Skeletal muscle satellite cell (primary cell): ENCODE results near the gene ZC3HAV1L.
"Not testable (repeated sequence)": the region's sequence is repeated elsewhere in the genome, so short reads cannot be mapped to it uniquely, and the experiment has no call there.

Source experiments
- H3K27me3 ChIP-seq: 2 replicates; pipeline ENCODE4 v1.7.0; 2013; ENCODE audit warnings: low read length; ENCODE audit not compliant: control insufficient read depth, insufficient read depth
- H3K36me3 ChIP-seq: 2 replicates; pipeline ENCODE4 v1.7.0; 2013; ENCODE audit warnings: mild to moderate bottlenecking, control low read depth, low read length; ENCODE audit not compliant: insufficient read depth
- H3K4me1 ChIP-seq: 2 replicates; pipeline ENCODE4 v1.7.0; 2013; ENCODE audit warnings: low read length; ENCODE audit not compliant: control insufficient read depth, insufficient read depth
- H3K4me2 ChIP-seq: 2 replicates; pipeline ENCODE4 v1.7.0; 2013; ENCODE audit warnings: mild to moderate bottlenecking, low read length
- H3K4me3 ChIP-seq: 2 replicates; pipeline ENCODE4 v1.7.0; 2013; ENCODE audit warnings: low read length
- H3K9ac ChIP-seq: 2 replicates; pipeline ENCODE4 v1.7.0; 2013; ENCODE audit warnings: mild to moderate bottlenecking, low read depth, low read length, moderate library complexity
- H3K9me3 ChIP-seq: replicated peaks from 2 replicates; pipeline ENCODE4 v1.7.0; 2013; ENCODE audit warnings: mild to moderate bottlenecking, control low read depth, low read length

ZC3HAV1L gene

DNA sequence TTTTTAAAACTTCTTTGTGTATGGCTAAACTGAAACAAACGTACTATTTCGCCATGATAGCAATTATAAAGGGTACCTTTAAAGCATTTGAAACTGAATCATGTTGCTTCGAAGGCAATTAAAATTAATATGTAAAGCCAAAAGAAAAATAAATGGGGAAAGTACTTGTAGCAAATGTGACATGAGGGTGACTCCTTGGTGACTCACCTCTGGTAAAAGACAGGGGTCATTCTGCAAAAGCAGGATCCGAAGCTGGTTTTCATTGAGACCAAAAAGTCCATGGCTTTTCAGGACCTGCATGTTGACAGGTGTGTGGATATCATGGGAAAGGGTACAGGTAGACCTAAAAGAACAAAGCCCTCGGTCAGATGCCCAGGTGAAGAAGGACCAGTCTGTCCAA lies 1.5 kb downstream of the ZC3HAV1L start:
- peak overlapping the region; percentile 99 for H3K4me2 ChIP-seq
- peaks cover 27% of the 10 kb centered on the region for H3K36me3 ChIP-seq
- H3K27me3 ChIP-seq: no peaks in the 10 kb centered on the region
- H3K4me3 ChIP-seq: peak overlapping the region; percentile 88
- H3K9me3 ChIP-seq: no peaks in the 10 kb centered on the region
- H3K4me1 ChIP-seq: peaks cover 24% of the 10 kb centered on the region
- H3K9ac ChIP-seq: peak overlapping the region; percentile 88

GRCh38 chr7:139033346-139034114 lies 2.3 kb downstream of the ZC3HAV1L start:
- no peak overlapping the region for H3K4me3 ChIP-seq
- no peaks in the 10 kb centered on the region for H3K27me3 ChIP-seq
- peaks cover 34% of the 10 kb centered on the region for H3K36me3 ChIP-seq
- H3K9ac ChIP-seq: no peak overlapping the region
- H3K9me3 ChIP-seq: no peaks in the 10 kb centered on the region
- H3K4me1 ChIP-seq: peaks cover 24% of the 10 kb centered on the region
- peak overlapping the region; percentile 99 for H3K4me2 ChIP-seq

- Histone ChIP-seq H3K4me2 (no peak overlapping the region), H3K4me3 (no peak overlapping the region), H3K36me3 (peaks cover 41% of the 10 kb centered on the region), H3K9ac (no peak overlapping the region), H3K4me1 (peaks cover 24% of the 10 kb centered on the region), H3K27me3 (no peaks in the 10 kb centered on the region), H3K9me3 (no peaks in the 10 kb centered on the region)
Measured at GRCh38 chr7:139032473-139032872, 3.4 kb downstream of the ZC3HAV1L start.

DNA sequence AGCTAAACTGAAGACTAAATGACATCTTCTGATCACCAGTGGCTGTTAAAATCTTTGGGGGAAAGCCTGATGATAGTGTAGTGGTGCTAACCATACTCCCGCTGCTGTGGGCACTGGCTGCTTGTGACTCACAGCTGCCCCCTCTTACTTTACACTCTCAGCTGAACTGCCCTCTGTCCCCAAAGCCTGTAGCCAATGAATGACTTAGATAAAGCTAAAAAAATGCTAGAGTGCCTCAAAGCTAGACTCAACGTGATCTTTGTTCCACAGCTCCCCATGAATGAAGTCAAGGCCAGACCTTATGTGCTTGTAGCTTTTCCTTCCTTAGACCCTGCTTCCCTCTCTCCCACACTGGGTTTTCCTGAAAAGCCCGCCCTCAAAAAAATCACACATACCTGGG lies 6.5 kb downstream of the ZC3HAV1L start:
- H3K4me1 ChIP-seq: peaks cover 11% of the 10 kb centered on the region
- H3K4me2 ChIP-seq: no peak overlapping the region
- H3K27me3 ChIP-seq: no peaks in the 10 kb centered on the region
- no peaks in the 10 kb centered on the region for H3K9me3 ChIP-seq
- peaks cover 62% of the 10 kb centered on the region for H3K36me3 ChIP-seq
- H3K9ac ChIP-seq: no peak overlapping the region
- H3K4me3 ChIP-seq: no peak overlapping the region

- peaks cover 8% of the 10 kb centered on the region for H3K4me1 ChIP-seq
- H3K9me3 ChIP-seq: no peaks in the 10 kb centered on the region
- H3K36me3 ChIP-seq: peaks cover 66% of the 10 kb centered on the region
- no peak overlapping the region for H3K4me2 ChIP-seq
- H3K27me3 ChIP-seq: no peaks in the 10 kb centered on the region
- no peak overlapping the region for H3K4me3 ChIP-seq
- H3K9ac ChIP-seq: no peak overlapping the region
Measured at GRCh38 chr7:139026551-139026950, 9.3 kb downstream of the ZC3HAV1L start.

DNA sequence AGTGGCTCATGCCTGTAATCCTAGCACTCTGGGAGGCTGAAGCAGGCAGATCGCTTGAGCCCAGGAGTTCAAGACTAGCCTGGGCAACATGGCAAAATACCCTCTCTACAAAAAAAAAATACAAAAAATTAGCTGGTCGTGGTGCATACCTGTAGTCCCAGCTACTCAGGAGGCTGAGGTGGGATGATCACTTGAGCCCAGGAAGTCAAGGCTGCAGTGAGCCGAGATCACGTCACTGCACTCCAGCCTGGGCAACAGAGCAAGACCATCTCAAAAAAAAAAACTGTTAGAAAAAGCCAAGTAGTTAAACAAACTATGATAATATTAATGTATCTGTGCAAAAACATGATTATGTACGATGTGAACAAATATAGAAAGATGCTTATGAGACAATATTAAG lies 10.0 kb downstream of the ZC3HAV1L start:
- not testable (repeated sequence) for H3K4me1 ChIP-seq, H3K9ac ChIP-seq, H3K27me3 ChIP-seq, H3K4me3 ChIP-seq, H3K4me2 ChIP-seq, H3K9me3 ChIP-seq
- H3K36me3 ChIP-seq: peaks cover 64% of the 10 kb centered on the region

- H3K9me3 ChIP-seq: no peaks in the 10 kb centered on the region
- no peaks in the 10 kb centered on the region for H3K27me3 ChIP-seq
- no peak overlapping the region for H3K9ac ChIP-seq
- H3K4me2 ChIP-seq: no peak overlapping the region
- H3K4me3 ChIP-seq: no peak overlapping the region
- peaks cover 8% of the 10 kb centered on the region for H3K4me1 ChIP-seq
- peaks cover 49% of the 10 kb centered on the region for H3K36me3 ChIP-seq
Measured at GRCh38 chr7:139023076-139023475, 12.8 kb downstream of the ZC3HAV1L start.

DNA sequence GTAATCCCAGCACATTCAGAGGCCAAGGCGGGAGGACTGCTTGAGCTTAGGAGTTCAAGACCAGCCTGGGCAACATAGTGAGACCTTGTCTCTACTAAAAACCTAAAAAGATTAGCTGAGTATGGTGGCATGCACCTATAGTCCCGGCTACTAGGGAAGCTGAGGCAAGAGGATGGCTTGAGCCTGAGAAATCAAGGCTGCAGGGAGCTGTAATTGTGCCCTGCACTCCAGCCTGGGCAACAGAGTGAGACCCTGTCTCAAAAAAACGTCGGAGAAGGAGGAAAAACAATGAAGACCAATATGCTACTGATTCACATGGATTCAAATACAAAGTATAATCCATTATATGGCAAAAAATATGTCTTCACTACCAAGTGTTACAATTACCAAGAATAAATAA lies 13.6 kb downstream of the ZC3HAV1L start:
- H3K27me3 ChIP-seq: no peaks in the 10 kb centered on the region
- no peaks in the 10 kb centered on the region for H3K9me3 ChIP-seq
- peaks cover 8% of the 10 kb centered on the region for H3K4me1 ChIP-seq
- no peak overlapping the region for H3K4me3 ChIP-seq
- H3K9ac ChIP-seq: no peak overlapping the region
- no peak overlapping the region for H3K4me2 ChIP-seq
- H3K36me3 ChIP-seq: peaks cover 43% of the 10 kb centered on the region

DNA sequence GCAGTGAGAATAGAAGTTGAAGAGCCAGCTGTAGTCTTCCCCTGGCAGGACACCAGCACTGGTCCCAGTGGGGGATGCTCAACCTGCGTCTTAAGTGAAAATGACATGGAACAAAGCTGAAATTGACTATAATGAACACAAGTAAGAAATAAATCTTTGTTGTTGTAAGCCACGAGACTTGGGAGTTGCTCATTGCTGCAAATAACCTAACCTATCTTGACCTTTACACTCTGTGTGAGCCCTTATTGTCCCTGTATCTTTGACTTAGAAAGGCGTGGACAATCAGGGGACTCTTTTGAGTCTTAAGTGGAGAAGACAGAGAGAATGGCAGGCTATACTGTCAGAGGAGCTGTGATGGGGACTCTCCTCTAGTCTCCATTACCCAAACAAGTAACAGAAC lies 16.9 kb downstream of the ZC3HAV1L start:
- no peak overlapping the region for H3K9ac ChIP-seq
- H3K4me2 ChIP-seq: no peak overlapping the region
- peaks cover 22% of the 10 kb centered on the region for H3K36me3 ChIP-seq
- H3K4me1 ChIP-seq: peaks cover 14% of the 10 kb centered on the region
- no peak overlapping the region for H3K4me3 ChIP-seq
- H3K9me3 ChIP-seq: no peaks in the 10 kb centered on the region
- H3K27me3 ChIP-seq: peaks cover 3% of the 10 kb centered on the region

DNA sequence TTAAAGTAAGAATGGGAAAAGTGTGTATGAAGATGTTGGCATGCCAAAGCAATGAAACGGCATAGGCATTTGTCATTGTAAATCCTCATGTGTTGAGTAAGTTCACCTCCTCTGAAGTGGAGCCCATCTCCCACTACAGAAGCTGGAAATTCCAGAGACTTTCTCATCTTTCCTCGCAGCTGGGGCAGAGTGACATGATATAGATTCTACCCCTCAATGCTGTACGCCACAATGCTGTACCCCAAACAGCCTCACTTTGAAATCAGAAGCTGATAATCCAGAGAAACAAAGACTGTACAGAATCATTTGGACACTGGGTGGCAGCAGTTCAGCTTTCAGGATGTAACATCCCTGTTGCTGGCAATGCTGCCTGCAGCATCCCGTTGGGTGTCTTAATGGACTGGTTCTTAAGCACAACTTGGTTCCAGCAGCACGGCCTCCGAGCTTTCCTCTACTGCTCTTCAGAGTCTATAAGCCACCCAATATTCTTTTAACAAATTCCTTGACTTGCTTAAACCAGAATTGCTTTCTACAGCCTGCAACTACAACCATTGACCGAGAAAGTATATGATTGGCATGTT lies 18.8 kb downstream of the ZC3HAV1L start:
- Histone ChIP-seq H3K9ac (no peak overlapping the region), H3K4me2 (peak overlapping the region; percentile 29), H3K4me3 (no peak overlapping the region), H3K4me1 (peaks cover 7% of the 10 kb centered on the region), H3K36me3 (peaks cover 7% of the 10 kb centered on the region), H3K27me3 (peaks cover 3% of the 10 kb centered on the region), H3K9me3 (no peaks in the 10 kb centered on the region)

- Histone ChIP-seq H3K36me3 (no peaks in the 10 kb centered on the region), H3K4me3 (no peak overlapping the region), H3K9ac (no peak overlapping the region), H3K9me3 (no peaks in the 10 kb centered on the region), H3K4me1 (no peaks in the 10 kb centered on the region), H3K4me2 (no peak overlapping the region), H3K27me3 (peaks cover 3% of the 10 kb centered on the region)
Measured at GRCh38 chr7:139011373-139011772, 24.5 kb downstream of the ZC3HAV1L start.
